CD4-positive, alpha-beta T cell treated with Interleukin-1 beta for 1 hour (primary cell): ENCODE measurements around the gene MAPRE3.

Experiments
- DNase-seq, 2 donors: peaks; one replicate each; pipeline ENCODE4 v3.0.0-alpha.2; 2020 to 2022

Gene MAPRE3

GRCh38 chr2:26951236-26951635 lies 19.2 kb upstream of the MAPRE3 start:
- DNase-seq, result no peak

- DNase-seq, result no peak
Observed at GRCh38 chr2:26952374-26952773, 18.1 kb upstream of the MAPRE3 start.

- DNase-seq, result no peak
Observed at GRCh38 chr2:26954135-26954534, 16.3 kb upstream of the MAPRE3 start.

- DNase-seq, result no peak
Observed at GRCh38 chr2:26957041-26957440, 13.4 kb upstream of the MAPRE3 start.

GRCh38 chr2:26957534-26957933 lies 12.9 kb upstream of the MAPRE3 start:
- DNase-seq, result no peak

GRCh38 chr2:26959331-26959730 lies 11.1 kb upstream of the MAPRE3 start:
- DNase-seq, result no peak

GRCh38 chr2:26964446-26965130 lies 5.8 kb upstream of the MAPRE3 start:
- no peak for DNase-seq

GRCh38 chr2:26968001-26968400 lies 2.4 kb upstream of the MAPRE3 start:
- DNase-seq, result no peak

GRCh38 chr2:26969077-26969844 lies 1.2 kb upstream of the MAPRE3 start:
- no peak for DNase-seq

GRCh38 chr2:26970928-26971627 lies 641 bp downstream of the MAPRE3 start:
- DNase-seq, result peak in 1 of 2 donors; percentile 11

GRCh38 chr2:26971911-26972786 lies 1.7 kb downstream of the MAPRE3 start:
- no peak for DNase-seq

- no peak for DNase-seq
Observed at GRCh38 chr2:26974352-26974751, 3.9 kb downstream of the MAPRE3 start.

GRCh38 chr2:26975102-26975501 lies 4.7 kb downstream of the MAPRE3 start:
- no peak for DNase-seq

- no peak for DNase-seq
Observed at GRCh38 chr2:26975656-26976055, 5.2 kb downstream of the MAPRE3 start.

GRCh38 chr2:26976237-26976636 lies 5.8 kb downstream of the MAPRE3 start:
- DNase-seq, result no peak

GRCh38 chr2:26977012-26977411 lies 6.6 kb downstream of the MAPRE3 start:
- DNase-seq, result no peak

GRCh38 chr2:26978061-26978596 lies 7.7 kb downstream of the MAPRE3 start:
- DNase-seq, result no peak

- DNase-seq, result no peak
Observed at GRCh38 chr2:26979741-26980140, 9.3 kb downstream of the MAPRE3 start.

GRCh38 chr2:26980971-26981370 lies 10.5 kb downstream of the MAPRE3 start:
- DNase-seq, result no peak

GRCh38 chr2:26982102-26982742 lies 11.8 kb downstream of the MAPRE3 start:
- peak in 1 of 2 donors; percentile 13 for DNase-seq

- no peak for DNase-seq
Observed at GRCh38 chr2:26983746-26984145, 13.3 kb downstream of the MAPRE3 start.

GRCh38 chr2:26985807-26986206 lies 15.4 kb downstream of the MAPRE3 start:
- no peak for DNase-seq
